ENCODE data around the gene IL27RA.
A peak's percentile ranks its signal among the peaks of the same experiment; 100 is the strongest.

- TF ChIP-seq CTCF (IDR thresholded peaks at IDR 0.05) (peak in 1 of 5 experiments; percentile 7), EP300 (IDR thresholded peaks at IDR 0.05; ENCODE audit: low read depth) (no peak), POLR2AphosphoS5 (IDR thresholded peaks at IDR 0.05) (no peak)
Observed at GRCh38 chr19:14089662-14090508, 58.3 kb downstream of the IL27RA start.
